Liver (tissue), 3 donors: ENCODE results near the gene RALGPS2.

Source experiments
- FOXA1 ChIP-seq: IDR thresholded peaks from 2 replicates; pipeline ENCODE4 v1.6.1; 2016; ENCODE audit warnings: antibody characterized with exemption
- RAD21 ChIP-seq, 2 donors: IDR thresholded peaks; 2 replicates each; pipeline ENCODE4 v1.6.1; 2016; ENCODE audit warnings: antibody characterized with exemption in 2 of 2, mild to moderate bottlenecking in 2 of 2
- TF ChIP-seq, protein P1 (sequence below): fragments of 150-350 bp; IDR thresholded peaks from 2 replicates; pipeline ENCODE4 v1.5.1; 2017; ENCODE audit warnings: improper control_type of control experiment, low read depth, low read length; ENCODE audit not compliant: missing input control
- TF ChIP-seq, protein P2 (sequence below): IDR thresholded peaks from 2 replicates; pipeline ENCODE4 v1.6.1; 2016; ENCODE audit warnings: antibody characterized with exemption, mild to moderate bottlenecking
- donor health status: healthy.
- donor health status: healthy.

DNA sequence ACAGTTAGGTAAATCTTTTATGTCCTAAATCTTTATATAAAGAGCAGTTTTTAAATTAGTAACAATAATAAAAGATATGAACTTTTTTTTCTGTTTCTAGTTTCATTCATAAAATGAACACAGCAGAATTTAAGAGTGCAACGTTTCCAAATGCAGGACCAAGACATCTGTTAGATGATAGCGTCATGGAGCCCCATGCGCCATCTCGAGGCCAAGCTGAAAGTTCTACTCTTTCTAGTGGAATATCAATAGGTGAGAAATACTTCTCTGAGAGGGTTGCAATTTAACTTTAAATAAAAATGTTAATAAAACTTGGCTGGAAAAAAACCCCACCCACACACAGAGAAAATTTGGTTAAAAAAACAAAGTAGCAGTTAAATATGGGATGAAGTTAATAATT lies 160.8 kb downstream of the RALGPS2 start:
- TF ChIP-seq, protein P1, sequence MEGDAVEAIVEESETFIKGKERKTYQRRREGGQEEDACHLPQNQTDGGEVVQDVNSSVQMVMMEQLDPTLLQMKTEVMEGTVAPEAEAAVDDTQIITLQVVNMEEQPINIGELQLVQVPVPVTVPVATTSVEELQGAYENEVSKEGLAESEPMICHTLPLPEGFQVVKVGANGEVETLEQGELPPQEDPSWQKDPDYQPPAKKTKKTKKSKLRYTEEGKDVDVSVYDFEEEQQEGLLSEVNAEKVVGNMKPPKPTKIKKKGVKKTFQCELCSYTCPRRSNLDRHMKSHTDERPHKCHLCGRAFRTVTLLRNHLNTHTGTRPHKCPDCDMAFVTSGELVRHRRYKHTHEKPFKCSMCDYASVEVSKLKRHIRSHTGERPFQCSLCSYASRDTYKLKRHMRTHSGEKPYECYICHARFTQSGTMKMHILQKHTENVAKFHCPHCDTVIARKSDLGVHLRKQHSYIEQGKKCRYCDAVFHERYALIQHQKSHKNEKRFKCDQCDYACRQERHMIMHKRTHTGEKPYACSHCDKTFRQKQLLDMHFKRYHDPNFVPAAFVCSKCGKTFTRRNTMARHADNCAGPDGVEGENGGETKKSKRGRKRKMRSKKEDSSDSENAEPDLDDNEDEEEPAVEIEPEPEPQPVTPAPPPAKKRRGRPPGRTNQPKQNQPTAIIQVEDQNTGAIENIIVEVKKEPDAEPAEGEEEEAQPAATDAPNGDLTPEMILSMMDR = no peak
- TF ChIP-seq FOXA1 (no peak), RAD21 (IDR thresholded peaks at IDR 0.05) (no peak)
- TF ChIP-seq, protein P2, sequence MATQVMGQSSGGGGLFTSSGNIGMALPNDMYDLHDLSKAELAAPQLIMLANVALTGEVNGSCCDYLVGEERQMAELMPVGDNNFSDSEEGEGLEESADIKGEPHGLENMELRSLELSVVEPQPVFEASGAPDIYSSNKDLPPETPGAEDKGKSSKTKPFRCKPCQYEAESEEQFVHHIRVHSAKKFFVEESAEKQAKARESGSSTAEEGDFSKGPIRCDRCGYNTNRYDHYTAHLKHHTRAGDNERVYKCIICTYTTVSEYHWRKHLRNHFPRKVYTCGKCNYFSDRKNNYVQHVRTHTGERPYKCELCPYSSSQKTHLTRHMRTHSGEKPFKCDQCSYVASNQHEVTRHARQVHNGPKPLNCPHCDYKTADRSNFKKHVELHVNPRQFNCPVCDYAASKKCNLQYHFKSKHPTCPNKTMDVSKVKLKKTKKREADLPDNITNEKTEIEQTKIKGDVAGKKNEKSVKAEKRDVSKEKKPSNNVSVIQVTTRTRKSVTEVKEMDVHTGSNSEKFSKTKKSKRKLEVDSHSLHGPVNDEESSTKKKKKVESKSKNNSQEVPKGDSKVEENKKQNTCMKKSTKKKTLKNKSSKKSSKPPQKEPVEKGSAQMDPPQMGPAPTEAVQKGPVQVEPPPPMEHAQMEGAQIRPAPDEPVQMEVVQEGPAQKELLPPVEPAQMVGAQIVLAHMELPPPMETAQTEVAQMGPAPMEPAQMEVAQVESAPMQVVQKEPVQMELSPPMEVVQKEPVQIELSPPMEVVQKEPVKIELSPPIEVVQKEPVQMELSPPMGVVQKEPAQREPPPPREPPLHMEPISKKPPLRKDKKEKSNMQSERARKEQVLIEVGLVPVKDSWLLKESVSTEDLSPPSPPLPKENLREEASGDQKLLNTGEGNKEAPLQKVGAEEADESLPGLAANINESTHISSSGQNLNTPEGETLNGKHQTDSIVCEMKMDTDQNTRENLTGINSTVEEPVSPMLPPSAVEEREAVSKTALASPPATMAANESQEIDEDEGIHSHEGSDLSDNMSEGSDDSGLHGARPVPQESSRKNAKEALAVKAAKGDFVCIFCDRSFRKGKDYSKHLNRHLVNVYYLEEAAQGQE = no peak
